CD4-positive, alpha-beta T cell treated with Interleukin-10 for 1 hour (primary cell): ENCODE results near the gene DOHH.
A peak's percentile ranks its signal among the peaks of the same experiment; 100 is the strongest.
"Not testable (repeated sequence)": the region's sequence is repeated elsewhere in the genome, so short reads cannot be mapped to it uniquely, and the experiment has no call there.

Source experiments
- DNase-seq: peaks from one replicate; pipeline ENCODE4 v3.0.0-alpha.2; 2020

Gene DOHH

GRCh38 chr19:3518659-3519058 is 18.2 kb upstream of the DOHH start:
- no peak for DNase-seq

- no peak for DNase-seq
Observed at GRCh38 chr19:3518255-3518654, 17.8 kb upstream of the DOHH start.

- no peak for DNase-seq
Observed at GRCh38 chr19:3517638-3518037, 17.2 kb upstream of the DOHH start.

DNA sequence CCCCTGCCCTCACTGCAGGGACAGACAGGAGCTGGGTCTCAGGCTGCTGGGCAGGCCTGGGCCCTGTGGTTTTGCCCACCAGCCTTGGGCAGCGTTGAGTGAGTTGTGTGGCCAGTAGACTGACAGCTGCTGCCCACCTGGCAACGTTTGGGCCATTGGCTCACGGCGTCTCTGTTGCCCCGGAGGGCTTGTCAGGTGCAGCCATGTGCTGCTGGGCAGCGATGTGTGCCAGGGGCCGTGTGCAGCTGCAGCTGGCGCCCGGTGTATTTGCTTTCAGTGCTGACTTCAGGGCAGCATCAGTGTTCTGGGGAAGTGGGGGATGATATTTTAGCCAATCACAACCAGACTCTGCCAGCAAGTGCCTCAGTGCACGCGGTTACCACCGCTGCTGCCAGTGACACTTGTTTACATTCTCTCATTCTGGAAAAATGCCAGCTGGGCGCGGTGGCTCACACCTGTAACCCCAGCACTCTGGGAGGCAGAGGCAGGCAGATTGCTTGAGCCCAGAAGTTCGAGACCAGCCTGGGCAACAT is 16.3 kb upstream of the DOHH start:
- peak; percentile 59 for DNase-seq

- DNase-seq, result no peak
Observed at GRCh38 chr19:3515891-3516422, 15.5 kb upstream of the DOHH start.

- no peak for DNase-seq
Observed at GRCh38 chr19:3514930-3515329, 14.5 kb upstream of the DOHH start.

DNA sequence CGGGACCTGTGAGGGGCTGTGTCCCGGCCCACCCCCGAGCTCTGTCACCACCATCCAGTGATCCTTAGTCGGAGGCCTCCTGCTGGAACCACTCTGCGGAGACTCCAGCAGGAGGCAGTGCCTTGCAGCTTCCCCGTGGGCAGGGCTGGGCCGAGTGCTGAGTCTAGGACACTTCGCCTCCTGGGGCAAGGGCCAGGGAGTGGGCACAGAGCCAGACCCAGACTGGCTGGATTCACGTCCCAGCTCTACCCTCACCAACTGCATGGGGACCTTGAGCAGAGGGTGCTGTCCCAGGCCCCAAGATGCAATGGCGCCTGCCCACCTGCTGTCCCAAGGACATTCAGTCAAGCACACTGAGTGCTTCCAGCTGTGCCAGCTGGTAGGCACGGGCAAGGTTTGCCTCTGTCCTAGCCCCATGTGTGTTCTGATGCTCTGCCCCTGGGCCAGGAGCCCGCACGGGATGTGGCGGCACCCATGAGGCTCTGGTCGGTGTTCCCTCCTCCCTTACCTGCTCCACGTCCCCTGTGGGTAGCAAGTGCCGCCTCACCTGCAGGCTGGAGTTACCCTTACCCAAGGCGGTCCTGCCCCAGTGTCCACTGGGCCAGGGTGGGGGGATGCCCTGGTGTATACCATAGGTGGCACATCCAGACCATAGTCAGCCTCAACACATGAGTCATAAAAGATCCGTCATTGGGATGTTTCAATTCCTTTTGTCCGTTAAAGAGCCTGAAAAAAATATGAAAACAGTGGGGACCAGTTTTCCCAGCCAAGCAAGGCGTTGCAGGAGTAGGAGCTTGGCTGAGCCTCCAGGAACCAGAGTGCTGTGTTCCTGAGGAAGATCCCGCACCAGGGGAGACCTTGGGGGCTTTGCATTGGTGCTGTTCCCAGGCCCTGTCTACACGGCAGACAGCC is 13.0 kb upstream of the DOHH start:
- no peak for DNase-seq

DNA sequence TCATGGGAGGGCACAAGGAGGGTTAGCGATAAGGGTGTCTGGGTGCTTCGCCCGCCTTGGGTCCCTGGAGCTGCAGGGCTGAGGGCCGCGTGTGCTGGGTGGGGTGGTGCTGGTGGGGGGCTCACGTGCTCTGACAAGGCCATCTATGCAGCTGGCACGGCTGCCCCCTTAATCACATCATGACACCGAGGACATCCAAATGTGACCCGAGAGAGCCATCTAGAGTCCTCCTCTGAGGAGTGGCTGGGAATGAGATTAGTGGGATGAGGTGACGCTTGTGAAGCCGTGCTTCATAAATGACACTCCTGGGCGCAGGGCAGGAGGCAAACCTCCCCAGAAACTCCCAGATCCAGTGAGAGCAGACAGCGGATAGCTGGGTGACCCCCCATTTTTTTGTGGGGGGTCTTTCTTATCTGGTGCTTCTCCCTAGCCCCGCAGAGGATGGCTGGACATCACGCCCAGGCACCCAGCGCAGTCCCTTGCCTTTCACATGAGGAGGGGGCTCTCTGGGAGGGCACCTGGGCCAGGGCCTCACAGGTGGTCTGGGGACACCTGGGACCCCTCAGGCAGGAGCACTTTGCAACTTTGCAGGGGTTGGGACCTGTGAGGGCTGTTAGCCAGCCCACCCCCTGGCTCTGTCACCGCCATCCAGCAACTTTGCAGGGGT is 12.2 kb upstream of the DOHH start:
- DNase-seq, result no peak

- no peak for DNase-seq
Observed at GRCh38 chr19:3511506-3512251, 11.2 kb upstream of the DOHH start.

- DNase-seq, result no peak
Observed at GRCh38 chr19:3510727-3511126, 10.3 kb upstream of the DOHH start.

DNA sequence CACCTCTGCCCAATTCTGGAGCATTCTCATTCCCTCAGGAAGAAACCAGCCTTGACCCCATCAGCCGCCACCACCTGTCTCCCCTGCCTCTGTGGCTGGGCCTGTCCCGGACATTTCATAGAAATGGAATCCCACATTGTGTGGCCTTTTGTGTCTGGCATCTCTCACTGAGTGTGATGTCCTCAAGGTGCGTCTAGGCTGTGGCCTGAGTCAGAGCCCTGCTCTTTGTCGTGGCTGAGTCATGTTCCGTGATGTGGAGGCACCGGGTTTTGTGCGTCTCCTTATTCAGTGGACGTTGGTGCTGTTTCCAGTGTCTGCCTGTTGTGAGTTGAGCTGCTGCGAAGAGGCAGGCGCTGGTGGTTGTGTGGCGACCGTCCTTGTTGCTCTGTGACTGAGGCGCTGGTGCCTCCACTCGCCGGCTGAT is 9.1 kb upstream of the DOHH start:
- no peak for DNase-seq

- DNase-seq, result no peak
Observed at GRCh38 chr19:3508771-3509535, 8.5 kb upstream of the DOHH start.

DNA sequence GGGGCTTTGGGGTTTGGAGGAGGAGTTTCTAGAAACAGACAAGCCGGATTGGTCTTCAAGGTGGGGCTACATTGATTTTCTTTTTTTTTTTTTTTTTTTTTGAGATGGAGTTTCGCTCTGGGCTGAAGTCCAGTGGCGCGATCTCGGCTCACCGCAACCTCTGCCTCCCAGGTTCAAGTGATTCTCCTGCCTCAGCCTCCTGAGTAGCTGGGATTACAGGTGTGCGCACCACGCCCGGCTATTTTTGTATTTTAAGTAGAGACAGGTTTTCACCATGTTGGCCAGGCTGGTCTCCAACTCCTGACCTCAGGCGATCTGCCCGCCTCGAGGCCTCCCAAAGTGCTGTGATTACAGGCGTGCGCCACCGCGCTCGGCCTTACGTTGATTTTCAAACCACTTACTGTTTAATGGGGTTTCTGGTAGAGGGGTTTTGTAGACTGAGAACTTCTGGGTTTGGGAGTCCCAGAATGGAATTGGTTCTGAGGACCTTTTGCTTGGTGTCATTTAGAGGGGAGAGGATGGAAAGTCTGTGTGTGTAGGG is 7.7 kb upstream of the DOHH start:
- not testable (repeated sequence) for DNase-seq

- DNase-seq, result peak; percentile 57
Observed at GRCh38 chr19:3507371-3508120, 7.1 kb upstream of the DOHH start.

GRCh38 chr19:3506384-3507340 is 6.2 kb upstream of the DOHH start:
- DNase-seq, result peak; percentile 64

GRCh38 chr19:3505598-3506383 is 5.3 kb upstream of the DOHH start, which contains the start of gene FZR1:
Gene FZR1, plus strand, starts transcription at chr19:3506311. Its CDS starts 16,679 bp downstream, at chr19:3522990.
- peak; percentile 100 for DNase-seq

DNA sequence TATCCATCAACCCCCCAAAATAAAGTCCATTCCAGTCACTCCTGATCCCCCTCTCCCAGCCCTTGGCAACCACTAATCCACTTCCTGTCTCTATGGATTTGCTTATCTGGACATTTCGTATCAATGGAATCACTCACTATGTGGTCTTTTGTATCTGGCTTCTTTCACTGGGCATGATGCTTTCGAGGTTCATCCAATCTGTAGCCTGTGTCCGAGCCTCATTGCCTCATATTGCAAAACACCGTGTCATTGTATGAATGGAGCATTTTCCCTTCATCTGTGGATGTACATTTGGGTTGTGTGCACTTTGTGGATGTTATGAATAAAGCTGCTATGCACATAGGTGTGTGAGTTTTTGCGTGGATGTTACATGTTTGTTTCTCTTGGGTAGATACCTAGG is 4.3 kb upstream of the DOHH start:
- DNase-seq, result no peak

DNA sequence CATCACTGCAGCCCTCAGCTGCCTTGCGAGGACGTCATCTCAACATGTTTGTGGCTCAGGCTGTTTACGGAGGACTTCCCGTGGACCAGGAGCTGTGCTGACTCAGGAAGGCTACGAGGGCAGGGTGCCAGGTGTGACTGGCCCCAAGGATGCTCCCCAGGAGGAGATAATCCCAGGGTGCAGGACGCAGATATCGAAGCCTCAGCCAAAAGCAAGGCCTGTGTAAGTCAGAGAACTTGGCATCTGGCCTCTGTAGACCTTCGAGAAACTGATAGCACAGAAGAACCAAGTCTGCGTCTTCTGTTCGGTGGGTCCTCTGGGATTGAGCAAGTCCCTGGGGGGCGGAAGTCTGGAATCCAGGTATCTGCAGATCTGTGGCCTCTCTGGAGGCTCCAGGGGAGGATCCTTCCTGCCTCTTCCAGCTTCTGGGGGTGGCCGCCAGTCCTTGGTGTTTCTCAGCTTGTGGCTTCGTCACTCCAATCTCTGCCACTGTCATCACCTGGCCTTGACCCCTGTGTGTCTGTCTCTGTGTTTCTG is 2.6 kb upstream of the DOHH start:
- DNase-seq, result no peak

- DNase-seq, result no peak
Observed at GRCh38 chr19:3501780-3502179, 1.3 kb upstream of the DOHH start.
